MM.1S (cell line): ENCODE results near the gene LDLRAD4.

Experiments used
- CTCF ChIP-seq: fragments of 300-600 bp; sonication (generic); IDR thresholded peaks from 2 replicates; pipeline ENCODE4 v1.5.1; 2016; ENCODE audit warnings: antibody characterized with exemption, low read length, mixed read lengths
- EZH2 ChIP-seq: fragments of 300-600 bp; sonication (generic); optimal IDR thresholded peaks from 2 replicates; pipeline ENCODE3; 2017; ENCODE audit warnings: low read depth, mild to moderate bottlenecking, antibody characterized with exemption, low read length, mixed read lengths

DNA sequence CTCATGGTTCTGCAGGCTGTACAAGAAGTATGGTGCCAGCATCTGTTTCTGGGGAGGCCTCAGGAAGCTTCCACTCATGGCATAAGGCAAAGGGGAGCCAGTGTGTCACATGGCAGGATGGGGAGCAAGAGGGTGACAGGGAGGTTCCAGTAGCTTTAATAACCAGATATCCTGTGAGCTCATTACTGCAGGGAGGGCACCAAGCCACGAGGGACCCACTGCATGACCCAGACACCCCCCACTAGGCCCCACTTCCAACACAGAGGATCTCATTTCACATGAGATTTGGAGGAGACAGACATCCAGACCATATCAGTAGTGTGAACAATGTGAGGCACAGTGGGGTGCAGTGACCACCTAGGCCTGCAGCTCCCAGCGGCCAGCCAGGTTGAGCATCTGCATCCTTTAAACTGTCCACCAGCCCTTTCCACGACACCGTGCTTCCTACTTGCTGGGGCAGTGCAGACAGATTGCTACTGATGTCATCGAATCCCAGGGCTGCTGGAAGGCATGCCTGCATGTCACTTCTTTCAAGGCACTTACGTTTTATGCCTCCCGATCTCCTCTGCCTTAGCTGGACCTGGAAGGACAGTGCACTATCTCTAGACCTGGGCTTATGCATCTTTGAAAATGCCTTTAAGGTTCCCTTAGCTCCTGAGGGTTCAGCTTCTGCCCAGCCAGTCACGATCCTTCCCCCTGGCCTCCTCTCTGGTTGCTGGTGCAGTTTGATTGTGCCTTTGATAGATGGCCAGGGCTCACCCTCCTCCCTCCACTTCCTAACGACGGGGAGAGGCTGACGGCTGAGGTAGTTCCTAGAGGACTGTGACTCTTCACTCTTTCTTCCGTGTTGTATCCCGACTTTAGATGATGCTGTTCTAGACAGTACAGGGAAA lies 333.5 kb downstream of the LDLRAD4 start:
- TF ChIP-seq EZH2 (no peak), CTCF (no peak)
